C4-2B (cell line): Measurements from ENCODE around the gene SLC35G1.

ENCODE experiments used
- ZFX ChIP-seq: fragments of 450-650 bp; IDR thresholded peaks from 2 replicates; pipeline ENCODE4 v1.6.1; 2017
- TF ChIP-seq, protein P1 (sequence below): fragments of 450-650 bp; conservative IDR thresholded peaks from 2 replicates; pipeline ENCODE4 v1.5.1; 2017; ENCODE audit warnings: mild to moderate bottlenecking

- TF ChIP-seq, protein P1, sequence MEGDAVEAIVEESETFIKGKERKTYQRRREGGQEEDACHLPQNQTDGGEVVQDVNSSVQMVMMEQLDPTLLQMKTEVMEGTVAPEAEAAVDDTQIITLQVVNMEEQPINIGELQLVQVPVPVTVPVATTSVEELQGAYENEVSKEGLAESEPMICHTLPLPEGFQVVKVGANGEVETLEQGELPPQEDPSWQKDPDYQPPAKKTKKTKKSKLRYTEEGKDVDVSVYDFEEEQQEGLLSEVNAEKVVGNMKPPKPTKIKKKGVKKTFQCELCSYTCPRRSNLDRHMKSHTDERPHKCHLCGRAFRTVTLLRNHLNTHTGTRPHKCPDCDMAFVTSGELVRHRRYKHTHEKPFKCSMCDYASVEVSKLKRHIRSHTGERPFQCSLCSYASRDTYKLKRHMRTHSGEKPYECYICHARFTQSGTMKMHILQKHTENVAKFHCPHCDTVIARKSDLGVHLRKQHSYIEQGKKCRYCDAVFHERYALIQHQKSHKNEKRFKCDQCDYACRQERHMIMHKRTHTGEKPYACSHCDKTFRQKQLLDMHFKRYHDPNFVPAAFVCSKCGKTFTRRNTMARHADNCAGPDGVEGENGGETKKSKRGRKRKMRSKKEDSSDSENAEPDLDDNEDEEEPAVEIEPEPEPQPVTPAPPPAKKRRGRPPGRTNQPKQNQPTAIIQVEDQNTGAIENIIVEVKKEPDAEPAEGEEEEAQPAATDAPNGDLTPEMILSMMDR = no peak
- no peak for TF ChIP-seq ZFX
Measured at GRCh38 chr10:93917821-93918220, 24.0 kb downstream of the SLC35G1 start.
